GM21737 (cell line): Measurements from ENCODE around the gene NOXA1.
"Not testable (repeated sequence)": the region's sequence is repeated elsewhere in the genome, so short reads cannot be mapped to it uniquely, and the experiment has no call there.

ENCODE experiments used
- ATAC-seq: cut with Tn5 transposase; IDR thresholded peaks from one replicate; pipeline ENCODE4 v1.9.1; 2021; ENCODE audit warnings: mild to moderate bottlenecking, moderate library complexity; ENCODE audit not compliant: unreplicated experiment

Gene NOXA1

DNA sequence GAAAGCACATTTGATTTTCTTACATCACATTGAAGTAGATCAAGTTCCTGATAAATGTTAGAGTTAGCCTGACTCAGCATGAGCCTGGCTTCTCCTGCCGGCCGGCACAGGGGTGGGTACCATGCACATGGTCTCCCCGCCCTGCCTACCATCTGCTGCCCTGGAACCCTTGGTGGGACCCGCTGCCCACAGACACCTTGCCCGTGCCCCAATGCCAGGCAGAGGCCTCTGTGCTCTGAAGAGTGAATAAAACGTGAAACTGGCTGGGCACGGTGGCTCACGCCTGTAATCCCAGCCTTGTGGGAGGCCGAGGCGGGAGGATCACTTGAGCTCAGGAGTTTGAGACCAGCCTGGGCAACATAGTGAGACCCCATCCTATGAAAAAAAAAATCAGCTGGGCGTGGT is 17.5 kb upstream of the NOXA1 start:
- ATAC-seq = no peak

DNA sequence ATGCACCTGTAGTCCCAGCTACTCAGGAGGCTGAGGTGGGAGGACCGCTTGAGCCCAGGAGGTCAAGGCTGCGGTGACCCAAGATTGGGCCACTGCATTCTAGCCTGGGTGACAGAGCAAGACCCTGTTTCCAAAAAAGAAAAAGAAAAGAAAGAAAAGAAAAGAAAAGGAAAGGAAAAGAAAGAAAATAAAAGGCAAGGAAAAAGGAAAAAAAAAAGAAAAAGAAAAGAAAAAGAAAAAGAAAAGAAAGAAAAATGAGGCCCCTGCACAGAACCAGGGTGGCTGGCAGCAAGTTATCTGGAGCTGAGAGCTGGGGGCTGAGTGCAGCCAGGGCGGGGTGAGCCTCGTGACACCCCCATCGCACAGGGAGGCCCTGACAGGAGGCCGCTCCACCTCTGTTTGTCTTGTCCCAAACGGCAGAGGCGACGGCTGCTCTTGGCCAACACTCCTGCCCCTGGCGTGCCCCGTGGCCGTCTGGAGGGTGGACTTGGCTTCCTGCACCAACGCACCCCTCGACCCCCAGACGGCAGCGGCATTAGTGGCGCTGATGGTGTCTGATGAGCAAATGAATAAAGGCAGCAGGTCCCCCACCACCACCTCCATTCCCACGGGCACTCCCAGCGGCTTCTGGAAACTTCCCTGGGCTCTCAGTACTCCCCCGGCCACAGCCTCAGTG is 17.0 kb upstream of the NOXA1 start:
- no peak for ATAC-seq

DNA sequence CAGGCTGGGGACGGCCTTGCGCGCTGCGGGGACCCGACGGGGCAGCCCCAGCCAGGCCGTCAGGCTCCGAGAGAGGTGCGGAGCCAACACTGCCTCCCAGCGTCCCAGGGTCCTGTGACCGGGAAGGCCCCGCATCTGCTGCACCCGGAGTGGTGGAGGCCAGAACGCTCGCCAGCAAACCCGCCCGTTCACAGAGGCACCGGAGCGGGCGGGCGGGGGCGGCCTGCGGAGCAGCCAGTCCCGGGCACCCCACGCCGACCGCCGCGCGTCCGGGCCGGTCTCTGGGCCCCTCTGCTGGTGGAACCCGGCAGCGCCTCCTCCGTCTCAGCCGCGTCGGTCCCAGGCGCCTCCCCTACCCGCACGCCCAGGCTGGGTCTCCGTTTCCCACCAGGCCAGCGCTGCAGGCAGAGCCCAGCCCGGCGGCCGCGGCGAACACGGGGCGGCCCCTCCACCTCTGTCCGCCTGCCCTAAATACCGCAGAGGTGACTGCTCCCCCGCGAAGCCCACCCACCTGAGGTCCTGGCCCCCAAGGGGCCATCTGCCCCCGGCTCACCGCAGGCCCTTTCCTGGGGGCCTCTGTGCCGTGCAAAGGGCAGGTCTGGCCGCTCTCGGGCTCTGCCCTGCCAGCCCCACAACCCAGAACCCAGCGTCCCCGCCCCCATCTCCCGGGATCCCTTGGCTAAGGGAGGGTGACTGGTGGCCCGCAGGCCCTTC is 16.2 kb upstream of the NOXA1 start:
- ATAC-seq = no peak

DNA sequence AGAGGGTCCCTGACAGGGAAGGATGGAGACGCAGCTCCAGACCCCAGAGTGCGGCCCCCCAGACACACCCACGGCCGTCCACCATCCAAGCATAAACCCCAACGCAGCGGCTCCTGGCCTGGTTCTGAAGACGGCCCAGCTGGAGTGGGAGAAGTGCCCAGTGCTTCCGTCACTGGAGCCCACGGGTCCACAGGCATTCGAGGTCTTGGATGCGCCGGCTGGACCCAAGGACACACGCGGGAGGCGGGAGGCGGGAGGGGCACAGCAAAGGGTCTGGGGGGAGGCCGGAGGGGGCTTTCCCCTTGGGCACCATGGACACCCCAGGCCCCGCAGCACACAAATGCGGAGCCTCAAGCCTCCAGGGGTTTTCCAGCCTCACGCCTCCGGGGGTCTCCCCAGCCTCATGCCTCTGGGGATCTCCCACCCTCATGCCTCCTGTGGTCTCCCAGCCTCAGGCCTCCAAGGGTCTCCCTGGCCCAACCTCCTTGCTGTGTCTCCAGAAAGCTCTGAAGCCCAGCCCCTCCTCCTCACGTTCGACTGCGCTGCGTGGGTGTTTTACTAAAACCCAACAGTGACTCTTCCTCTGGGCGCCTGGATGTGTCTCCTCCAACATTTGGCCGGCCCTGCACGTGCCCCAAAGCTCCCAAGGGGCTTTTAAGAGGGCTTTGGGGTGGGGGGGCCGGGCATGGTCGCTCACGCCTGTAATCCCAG is 15.4 kb upstream of the NOXA1 start:
- ATAC-seq = no peak

DNA sequence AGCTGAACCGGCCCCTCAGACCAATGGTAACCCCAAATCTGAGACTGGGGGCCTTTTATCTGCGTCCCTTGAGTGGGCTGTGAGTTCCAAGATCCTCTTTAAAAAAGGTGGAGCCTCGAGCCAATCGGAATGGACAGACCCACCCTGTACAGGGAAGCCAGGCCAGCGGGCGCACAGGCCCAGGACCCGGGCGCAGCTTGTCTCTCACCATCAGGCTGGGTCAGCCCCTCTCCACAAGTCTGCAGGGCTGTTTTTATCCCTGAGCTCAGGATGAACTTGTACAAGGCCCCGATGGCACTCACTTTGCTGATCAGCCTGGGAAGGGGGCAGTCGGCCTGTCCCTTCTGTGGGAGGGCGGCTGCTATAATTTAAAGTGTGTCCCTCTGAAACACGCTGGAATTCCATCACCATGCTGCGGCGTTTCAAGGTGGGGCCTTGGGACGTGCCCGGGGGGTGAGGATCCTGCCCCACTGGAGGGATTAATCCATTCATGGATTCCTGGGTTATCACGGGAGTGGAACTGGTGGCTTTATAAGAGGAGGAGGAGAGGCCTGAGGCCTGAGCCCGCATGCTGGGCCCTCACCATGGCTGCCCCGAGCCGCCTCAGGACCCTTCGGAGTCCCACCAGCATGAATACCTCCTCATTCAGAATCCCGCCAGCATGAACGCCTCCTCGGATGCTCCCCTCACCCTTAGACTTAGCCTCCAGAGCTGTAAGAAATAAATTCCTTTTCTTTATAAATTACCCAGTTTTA is 14.4 kb upstream of the NOXA1 start:
- ATAC-seq = no peak

DNA sequence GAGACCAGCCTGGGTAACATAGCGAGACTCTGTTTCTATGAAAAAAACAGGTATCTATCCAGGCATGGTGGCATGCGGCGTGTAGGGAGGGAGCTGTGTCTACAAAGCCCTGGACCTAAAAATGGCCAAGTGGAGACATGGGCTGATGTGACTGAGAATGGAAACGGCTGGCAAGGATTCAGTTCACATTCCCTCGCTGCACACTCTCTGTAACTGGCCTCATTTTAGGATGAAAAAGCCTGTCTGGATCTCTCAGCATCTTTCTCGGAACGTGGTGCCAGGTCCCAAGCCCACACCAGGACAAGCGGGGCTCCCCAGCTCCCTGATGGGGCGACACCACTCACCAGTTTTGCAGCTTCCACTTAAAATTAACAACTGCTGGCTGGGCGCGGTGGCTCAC is 13.7 kb upstream of the NOXA1 start:
- no peak for ATAC-seq

DNA sequence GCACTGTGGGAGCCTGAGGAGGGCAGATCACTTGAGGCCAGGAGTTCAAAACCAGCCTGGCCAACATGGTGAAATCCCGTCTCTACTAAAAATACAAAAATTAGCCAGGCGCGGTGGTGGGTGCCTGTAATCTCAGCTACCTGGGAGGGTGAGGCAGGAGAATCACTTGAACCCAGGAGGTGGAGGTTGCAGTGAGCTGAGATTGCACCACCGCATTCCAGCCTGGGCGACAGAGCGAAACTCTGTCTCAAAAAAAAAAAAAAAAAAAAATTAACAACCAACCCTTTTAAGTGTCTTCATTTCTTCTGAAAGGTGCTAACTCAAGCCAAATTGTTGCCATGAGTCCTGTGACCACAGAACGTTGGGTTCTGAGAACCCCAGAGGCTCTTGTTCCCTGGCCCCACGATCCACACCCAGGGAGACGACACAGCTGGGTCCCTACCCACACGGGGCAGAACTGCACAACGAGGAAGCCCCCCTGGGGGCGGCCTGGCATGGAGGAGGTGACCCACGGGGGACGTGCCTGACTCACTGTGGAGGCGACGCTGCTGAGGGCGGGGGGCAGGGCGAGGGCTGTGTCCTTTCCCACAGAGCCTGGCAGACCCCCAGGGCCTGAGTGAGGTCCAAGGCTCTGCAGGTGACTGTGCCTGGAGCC is 12.8 kb upstream of the NOXA1 start:
- ATAC-seq = not testable (repeated sequence)

DNA sequence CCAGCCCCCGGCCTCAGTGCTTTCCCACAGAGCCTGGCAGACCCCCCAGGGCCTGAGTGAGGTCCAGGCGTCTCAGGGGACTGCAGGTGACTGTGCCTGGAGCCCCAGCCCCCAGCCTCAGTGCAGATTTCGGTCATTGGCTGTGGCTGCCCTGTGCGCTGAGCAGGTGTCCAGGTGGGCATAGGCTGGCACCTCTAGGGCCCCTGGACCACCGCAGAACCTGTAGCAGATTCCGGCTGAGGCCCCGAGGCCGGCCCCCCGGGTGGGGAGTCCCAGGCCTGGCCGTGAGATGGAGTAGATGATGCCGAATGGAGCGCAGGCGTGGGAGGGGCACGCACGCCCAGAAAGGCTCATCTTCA is 12.3 kb upstream of the NOXA1 start:
- no peak for ATAC-seq

DNA sequence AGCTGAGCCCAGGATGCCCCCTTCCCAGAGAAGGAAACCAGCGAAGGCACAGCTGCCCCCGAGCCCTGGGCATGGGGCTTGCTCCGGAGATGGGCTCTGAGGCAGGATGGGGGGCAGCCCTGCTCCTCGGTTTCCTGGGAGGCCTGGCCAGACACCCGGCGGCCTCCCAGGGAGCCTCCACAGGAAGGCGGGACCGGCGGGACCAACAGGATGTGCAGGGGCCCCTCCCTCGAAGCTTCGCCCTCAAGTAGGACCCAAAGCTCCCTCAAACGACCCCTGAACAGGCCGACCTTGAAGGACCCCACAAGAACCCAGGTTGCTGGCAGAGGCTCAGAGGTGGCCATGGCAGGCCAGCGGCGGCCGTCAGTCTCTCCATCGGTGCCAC is 11.9 kb upstream of the NOXA1 start:
- ATAC-seq = no peak

DNA sequence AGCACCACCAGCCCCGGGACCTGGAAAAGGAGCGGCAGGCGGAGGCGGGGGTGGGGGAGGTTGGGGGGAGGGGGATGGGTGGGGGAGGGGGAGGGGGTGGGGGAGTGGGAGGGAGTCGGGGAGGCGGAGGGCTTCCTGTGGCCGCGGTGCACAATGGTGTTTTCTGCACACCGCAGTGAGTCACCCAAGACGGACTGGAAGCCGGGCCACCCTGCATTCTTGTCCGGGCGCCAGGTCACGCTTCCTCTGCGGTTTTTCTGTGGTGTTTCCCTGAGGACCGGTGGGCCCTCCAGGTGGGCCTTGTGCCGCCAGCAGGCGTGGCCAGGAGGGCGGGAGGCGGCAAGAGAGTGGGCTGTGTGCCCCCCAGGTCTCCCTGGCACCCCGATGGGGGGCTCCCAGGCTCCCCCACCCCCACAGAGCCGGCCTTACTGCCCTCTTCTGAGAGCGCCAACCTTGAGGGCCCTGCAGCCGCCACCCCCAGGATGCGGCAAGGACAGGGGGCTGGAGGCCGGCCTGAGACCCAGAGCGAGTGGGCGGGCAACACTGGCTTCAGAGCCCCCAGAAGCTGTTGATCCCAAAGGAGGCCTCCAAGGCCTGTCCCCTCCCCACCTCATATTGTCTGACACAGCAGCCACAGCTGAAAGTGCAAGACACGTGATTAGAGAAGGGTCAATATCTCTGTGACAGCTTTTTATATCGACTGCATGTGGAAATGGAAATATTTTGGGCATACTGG is 11.4 kb upstream of the NOXA1 start:
- no peak for ATAC-seq

DNA sequence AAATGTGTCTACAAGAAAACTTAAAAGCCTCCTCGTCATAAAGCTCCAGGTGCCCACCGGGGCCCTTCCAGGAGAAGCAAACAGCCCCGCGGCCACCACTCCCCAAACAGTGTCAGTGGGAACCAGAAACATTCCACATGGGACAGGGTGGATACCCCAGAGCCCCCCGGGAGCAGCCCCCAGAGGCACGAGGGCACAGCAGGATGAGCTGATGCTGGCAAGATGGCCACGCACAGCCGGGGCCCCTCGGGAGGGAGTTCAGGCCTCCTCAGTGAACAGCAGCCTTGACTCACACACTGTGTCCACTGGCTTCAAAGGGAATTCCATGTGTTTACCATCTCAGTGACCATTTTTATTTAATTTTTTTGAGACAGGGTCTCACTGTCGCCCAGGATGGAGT is 10.8 kb upstream of the NOXA1 start:
- ATAC-seq = no peak

DNA sequence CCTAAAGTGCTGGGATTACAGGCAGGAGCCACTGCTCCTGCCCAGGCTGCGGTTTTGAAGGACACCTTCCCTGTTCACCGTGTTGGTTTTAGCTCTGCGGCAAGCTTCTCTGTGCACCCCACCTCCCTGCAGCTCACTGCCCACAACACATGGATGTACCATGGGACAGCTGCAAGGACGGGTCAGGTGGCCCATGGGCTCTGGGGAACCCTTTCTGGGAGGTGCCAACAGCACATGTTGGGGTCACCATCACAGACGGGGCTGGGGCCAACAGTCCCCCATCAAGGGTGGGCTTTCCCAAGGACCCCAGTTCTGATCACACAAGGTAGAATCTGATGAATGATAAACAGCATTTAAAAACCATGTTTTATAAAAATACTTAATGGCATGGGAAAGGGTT is 7.7 kb upstream of the NOXA1 start:
- ATAC-seq = no peak

DNA sequence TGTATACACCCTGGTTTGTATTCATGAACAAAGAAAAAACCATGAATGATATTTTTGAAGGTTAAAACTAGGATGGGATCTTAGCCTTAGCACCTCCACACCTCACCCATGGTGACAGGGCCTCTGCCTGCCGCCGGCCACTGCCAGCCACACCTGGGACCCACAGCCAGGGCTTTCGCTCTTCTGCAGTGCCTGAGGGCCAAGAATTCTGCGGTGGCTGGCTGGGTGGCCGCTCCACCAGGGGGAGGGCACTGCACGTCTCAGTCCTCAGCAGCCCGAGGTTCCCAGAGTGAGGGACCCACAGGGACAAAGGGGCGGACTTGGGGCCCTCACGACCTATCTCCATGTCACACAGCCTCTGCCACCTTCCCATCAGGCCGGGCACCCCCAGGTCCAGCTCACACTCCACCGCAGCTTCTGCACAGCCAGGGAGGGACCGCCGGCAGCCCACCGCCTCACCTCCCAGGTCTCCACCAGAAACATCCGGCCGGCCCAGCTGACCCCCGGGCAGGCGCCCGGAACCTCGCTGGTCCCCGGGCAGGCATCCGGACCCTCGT is 7.1 kb upstream of the NOXA1 start:
- ATAC-seq = no peak

DNA sequence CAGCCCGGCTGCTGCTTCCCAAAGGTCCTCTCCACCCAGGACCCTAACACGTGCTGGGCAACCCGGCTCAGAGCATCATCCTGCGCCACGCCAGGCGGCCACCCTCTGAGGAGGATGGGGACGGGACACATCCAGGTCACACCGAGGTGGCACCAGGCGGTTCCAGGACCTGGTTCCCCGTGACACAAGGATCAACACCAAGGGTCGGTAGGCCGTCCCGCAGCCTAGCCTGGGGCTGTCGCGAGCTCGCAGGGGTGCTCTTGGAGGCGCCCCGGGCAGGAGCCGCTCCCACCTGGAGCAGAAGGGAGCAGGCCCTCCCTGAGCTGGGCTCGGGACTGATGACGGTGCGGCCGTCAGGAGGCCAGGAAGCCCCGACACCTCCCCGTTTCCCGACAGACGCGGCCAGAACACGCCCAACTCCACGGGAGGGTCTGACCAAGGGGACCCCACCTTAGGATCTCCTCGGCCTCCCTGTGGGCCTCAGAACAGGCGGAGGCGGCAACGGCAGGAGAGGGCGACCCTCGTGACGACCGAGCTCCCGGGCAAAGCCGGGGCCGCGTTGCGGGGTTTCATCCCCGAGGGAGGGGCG is 6.5 kb upstream of the NOXA1 start:
- no peak for ATAC-seq

DNA sequence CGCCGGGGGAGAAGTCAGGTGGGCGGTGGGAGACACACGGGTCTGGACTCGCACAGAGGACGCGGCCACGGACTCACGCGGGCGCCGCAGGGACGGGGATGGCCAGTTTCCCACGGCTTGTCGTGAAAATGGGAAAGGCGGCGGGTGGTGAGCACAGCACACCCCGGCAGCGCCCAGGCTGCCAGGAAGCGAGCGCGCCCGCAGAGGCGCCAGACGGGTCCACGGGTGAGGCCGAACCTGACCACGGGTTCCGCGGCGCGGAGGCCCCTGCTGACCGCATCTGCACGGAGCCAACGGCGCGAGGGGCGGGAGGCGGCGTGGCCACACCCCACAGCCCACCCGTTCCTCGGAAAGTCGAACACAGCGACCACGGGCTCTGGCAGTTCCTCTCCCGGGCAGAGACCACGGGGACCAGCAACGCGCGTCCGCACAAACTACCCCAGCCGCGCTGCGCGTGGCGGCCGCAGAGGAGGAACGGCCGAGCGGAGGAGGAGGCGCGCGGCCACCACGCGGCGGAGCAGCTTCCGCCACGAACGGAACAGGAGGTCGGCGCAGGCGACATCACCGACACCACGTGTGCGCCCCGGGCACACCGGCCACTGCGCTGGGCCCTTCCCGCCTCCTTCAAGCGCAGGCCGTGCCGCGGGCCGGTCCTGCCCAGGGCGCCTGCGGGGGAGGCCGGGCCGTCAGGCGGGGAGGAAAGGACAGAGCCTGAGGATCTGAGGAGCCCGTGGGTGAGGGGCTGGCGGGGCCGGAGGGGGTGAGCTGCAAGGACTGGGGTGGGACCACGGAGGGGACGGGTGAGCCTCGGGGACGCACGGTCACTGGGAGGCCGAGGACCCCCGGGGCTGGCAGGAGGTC is 5.8 kb upstream of the NOXA1 start:
- ATAC-seq = no peak

DNA sequence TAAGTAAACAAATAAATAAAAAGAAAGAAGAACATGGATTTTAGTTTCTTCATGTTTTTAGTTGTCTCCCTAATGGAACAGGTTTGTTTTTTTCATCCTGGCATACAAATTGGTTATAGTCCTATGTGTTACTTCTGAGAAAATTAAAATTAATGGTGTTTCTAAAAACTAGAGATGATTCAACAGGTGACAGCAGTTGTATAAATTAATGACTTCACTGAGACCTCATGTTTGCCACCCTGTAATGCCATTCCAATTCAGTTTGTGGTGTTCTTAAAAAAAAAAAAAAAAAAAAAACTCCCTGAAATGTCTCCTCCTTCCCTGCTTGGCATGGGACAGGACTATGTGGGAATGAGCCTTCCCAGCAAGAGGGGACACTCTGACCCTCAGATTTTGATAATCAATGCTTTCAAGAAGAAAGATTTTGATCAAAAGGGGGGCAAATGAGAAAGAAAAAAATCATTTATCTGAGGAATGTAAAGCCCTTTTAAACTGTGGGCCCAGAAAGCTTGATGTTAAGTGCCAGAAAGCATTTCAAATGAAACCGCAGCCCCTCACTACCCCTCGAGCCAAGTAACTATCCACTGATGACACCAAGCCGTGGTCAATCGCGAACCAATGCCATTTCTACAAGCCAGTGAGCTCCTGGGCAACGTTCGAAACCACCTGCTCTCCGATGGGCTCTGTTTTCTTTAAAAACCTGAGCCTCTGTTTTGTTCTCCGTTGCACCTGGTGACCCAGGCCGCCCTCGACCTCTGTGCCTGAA is 1.2 kb upstream of the NOXA1 start:
- ATAC-seq = no peak

DNA sequence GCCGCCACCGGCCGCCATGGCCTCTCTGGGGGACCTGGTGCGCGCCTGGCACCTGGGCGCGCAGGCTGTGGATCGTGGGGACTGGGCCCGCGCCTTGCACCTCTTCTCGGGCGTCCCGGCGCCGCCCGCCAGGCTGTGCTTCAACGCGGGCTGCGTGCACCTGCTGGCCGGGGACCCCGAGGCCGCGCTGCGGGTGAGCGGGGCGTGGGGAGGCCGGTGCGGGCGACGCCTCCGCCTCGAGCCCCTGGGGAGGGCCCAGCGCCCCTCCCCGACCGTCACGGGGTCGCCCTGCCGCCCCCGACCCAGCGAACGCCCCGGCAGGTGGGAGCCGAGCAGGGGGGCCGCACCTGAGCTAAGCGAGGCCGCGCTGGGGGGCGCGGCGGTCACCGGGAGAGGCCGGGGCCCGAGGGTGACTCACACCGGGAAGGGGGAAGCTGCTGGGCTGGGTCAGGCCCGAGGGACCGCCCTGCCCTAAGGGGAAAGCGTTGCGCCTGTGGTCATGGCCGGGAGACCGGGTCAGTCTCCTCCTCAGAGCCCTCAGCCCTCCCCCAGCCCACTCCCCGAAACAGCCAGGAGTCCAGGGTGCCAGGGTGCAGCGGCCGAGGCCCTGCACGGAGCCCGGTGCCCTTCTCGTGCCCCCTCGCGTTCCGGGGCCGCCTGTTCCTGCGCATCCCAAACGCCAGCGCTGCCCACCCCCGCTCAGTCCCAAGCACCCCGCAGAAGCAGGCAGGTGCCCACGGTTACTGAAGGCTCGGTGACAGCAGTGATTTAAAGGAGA is 510 bp downstream of the NOXA1 start:
- peak; percentile 9 for ATAC-seq
